Erythroblast (primary cell): ENCODE results near the gene RNF144A.

Experiments used
- DNase-seq, 2 experiments: peaks; one replicate each; lab custom pipeline; 2025; lab: John Stamatoyannopoulos, UW
- GATA1 ChIP-seq: IDR thresholded peaks from 2 replicates; pipeline ENCODE4 v1.6.1; 2011; ENCODE audit warnings: low read depth, mild to moderate bottlenecking, control low read depth, low read length, moderate library complexity
- POLR2A ChIP-seq: IDR thresholded peaks from 2 replicates; pipeline ENCODE4 v1.6.1; 2011; ENCODE audit warnings: mild to moderate bottlenecking, low read length

Gene RNF144A

DNA sequence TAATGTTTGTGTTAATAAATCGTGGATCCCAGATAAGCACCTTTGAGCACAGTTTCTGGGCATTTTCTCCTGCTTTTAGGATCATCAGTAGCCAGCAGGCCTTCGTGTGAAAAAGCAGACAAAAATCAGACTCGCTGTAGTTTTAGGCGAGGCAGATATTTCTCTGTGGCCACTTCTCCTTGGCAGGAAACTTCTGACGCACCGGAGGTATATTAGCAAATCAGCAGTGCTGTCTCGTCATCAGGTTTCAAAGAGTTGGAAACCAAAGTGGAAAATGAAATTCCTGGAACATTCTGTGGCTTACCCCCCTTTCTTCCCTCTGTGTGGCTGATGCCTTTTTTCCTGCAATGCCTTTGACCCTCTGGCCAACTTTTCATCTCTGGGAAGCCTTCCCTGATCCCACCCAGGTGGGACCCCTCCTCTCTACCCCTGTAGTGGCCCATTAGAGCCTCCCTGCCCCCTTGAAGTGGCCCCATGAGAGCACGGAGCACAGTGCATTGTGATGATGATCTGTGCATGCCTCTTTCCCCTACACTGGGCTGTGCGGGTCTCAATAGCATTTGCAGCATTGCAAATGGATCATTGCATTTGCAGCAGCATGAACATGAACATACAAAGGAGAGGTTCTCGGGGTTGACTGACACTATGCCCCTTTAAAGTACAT, 93.3 kb downstream of the RNF144A start:
- TF ChIP-seq GATA1 (no peak), POLR2A (no peak)
- no peak for DNase-seq

DNA sequence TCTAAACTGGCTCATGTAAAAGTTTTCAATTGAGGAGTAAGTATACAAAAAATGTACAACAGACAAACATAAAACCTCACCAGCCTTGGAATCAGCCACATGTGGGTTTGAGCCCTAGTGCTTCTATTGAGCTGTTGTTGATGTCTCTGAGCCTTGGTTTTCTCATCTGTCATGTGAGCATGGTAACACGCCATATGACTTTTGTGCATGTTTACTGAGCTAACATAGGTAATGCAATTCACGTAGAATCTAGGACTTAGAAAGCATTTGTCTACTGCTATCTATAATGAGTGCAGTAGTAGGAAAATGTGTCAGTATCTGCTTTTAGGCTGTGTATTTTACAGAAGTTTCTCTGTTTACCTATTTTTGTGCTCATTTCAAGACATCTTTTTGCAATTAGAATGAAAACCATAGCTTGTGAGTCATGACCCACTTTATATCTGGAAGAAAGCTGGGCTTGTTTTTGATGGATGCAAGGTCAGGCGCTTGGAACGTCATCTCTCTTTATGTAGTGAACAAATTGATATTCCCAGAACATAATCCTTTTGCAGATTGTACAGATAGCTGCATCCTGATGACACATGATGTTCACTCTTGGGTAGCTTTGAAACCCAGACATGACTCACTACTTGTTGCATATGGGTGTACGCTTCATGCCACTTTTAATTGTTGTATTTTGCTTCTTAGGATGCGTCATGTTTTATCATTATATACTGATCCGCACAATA, 94.3 kb downstream of the RNF144A start:
- no peak for TF ChIP-seq GATA1
- TF ChIP-seq POLR2A = no peak
- no peak for DNase-seq

- no peak for DNase-seq
Observed at GRCh38 chr2:7012141-7012764, 95.0 kb downstream of the RNF144A start.

DNA sequence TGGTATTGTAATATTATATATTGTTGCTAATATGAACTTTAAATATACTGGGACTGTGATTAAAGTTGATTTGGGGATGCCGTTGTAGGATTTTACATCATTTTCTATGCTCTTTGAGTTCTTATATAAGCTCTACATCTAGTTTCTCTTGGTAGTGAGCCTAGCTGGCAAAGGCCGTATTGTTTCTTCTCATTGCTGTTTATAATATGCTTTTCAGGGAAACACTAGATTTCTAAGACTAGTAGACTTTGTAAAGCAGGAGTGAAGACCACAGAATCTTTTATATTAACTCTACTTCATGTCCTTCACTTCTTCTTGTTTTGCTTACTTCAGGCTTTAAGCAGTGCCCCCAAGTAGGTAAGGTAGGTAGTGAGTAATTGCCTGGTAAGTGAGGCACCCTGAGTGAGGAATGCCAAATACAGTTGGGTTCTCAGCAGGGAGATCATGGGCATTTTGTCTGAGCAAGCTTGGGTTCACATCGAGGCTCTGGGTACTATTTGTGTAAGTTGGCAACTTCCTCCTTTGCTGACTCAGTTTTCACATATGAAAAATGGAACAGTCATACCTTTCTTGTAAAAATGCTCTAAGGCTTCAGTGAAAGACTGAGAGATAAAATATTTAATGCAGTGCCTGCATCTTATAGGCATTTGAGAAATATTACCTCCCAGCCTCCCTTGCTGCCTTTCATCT, 96.4 kb downstream of the RNF144A start:
- no peak for DNase-seq
- TF ChIP-seq POLR2A (no peak), GATA1 (no peak)

More at GRCh38 chr2:7012141-7012764, 95.0 kb downstream of the RNF144A start:
- TF ChIP-seq GATA1 (no peak), POLR2A (no peak)

DNA sequence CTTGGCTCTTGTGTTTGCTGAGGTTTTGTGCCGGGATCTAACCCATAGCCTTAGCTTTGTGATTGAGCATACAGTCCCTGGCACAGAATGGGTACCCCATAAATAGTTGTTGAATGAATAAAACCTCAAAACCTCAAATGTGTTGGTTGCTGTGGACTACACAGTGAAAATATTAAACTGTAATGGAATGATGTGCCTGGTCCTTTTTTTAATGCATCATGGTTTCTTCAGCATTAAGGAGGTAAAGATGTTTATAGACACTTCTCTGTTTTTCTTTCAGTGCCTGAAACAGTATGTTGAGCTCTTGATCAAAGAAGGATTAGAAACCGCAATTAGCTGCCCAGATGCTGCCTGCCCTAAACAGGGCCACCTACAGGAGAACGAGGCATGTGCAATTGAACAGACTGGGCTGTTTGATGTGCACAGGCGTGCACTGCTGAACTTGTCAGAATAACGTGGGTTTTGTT, 97.0 kb downstream of the RNF144A start:
- peak; percentile 59 to 72 for DNase-seq

GRCh38 chr2:7015007-7015950, 98.1 kb downstream of the RNF144A start:
- no peak for DNase-seq
- TF ChIP-seq POLR2A (no peak), GATA1 (no peak)

More for the DNA sequence above, 97.0 kb downstream of the RNF144A start:
- TF ChIP-seq POLR2A = no peak
- TF ChIP-seq GATA1 = no peak

- TF ChIP-seq POLR2A = no peak
- TF ChIP-seq GATA1 = no peak
- no peak for DNase-seq
Observed at GRCh38 chr2:7016148-7016547, 98.9 kb downstream of the RNF144A start.

DNA sequence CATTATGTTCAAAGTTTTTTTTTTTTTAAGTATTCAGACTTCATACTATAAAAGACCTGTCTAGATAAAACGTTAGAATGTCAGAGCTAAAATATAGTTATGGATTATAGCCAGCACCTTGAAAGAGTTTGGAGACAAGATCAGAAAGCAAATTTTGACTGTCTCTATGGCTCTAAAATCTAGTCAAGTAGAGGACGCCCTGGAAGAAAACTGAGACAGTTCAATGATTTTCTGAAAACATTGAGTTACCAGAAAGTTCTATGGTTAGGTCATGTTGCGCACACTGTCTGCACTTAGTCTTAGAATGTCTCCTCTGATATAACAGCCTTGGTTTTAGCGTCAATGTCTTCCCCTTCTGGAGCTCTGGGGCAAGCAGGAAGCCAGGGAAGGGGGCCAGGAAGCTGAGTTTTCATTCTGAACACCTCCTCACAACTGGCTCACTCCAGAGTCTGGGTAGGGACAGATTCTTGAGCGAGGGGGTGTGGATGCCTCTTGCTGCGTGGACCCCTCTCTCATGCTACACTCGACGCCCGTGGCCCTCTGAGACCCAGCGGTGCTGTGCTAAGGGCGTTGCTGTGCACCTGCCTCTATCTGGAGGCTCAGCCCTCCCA, 99.5 kb downstream of the RNF144A start:
- no peak for TF ChIP-seq POLR2A
- no peak for TF ChIP-seq GATA1
- no peak for DNase-seq

DNA sequence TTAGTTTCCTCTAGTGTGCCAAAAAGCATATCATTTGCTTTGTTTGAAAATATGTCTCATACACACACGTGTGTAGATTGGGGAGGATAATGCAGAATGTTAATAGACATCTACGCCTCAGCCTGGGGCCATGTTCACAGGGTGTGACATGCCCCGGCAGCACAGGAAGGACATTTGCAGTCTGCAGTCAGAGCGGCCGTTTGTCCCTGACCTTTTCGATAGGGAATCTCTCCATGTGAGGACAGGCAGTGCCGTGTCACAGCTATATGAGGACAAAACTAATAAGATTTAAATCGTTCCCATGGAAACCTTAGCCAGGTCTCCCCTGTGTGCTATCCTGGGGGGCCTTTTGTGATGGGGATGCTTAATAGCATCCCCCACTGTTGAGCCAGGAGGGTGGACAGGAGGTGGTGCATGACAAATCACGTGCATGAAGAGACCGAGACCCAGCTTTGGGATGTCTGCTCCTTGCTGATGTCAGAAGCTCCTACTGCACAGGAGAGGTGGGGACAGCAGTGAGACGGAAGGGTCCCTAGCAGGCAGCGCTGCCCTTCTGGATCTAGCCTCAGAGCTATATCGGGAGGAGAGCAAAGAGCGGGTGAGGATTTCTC, 100.6 kb downstream of the RNF144A start:
- no peak for DNase-seq
- TF ChIP-seq POLR2A = no peak

DNA sequence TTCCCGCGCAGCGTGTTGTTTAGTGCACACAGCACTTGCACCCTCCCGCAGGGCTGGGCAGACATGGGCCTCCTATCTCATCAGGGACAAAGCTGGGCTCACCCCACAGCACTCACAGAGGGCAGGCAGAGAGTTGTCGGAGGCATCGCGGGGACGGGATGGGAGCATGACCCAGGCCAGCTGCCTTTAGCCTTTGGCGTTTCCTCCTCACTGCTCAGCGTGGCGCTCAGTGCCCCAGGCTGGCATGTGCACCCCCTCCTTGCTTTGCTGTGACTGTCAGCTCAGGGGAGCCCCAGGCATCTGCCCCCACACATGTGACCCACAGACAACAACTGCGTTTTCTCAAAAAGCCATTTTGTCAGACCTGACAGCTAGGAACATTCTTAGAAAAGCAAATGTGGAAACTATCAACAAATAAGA, 101.1 kb downstream of the RNF144A start:
- no peak for DNase-seq
- TF ChIP-seq POLR2A = no peak
- no peak for TF ChIP-seq GATA1

DNA sequence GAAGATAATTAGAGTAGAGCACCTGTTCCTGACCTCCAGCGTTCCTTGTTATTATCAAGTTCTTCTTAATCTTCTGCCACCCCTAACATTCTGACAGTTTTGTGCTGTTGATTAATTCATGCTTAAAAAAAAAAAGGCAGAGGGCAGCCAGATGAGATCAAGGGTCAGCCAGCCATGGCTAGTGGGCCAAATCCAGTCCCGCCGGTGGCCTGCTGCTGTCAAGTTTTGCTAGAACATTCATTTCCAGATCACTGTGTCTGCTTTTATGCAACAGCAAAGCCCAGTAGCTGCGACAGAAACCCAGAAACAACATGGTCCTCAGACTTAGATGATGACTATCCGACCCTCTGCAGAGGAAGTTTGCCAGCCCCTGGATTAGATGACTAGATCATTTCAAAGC, 101.6 kb downstream of the RNF144A start:
- no peak for TF ChIP-seq POLR2A
- TF ChIP-seq GATA1 = no peak
- DNase-seq = no peak

- DNase-seq = no peak
- TF ChIP-seq POLR2A = no peak
- TF ChIP-seq GATA1 = no peak
Observed at GRCh38 chr2:7019191-7019590, 102.0 kb downstream of the RNF144A start.

- TF ChIP-seq GATA1 = no peak
- TF ChIP-seq POLR2A = no peak
- no peak for DNase-seq
Observed at GRCh38 chr2:7020059-7020458, 102.8 kb downstream of the RNF144A start.
